Measurements from ENCODE around the gene SERBP1. TPM values are rescaled to one million over a fixed set of nuclear protein-coding genes. Genes with fewer than 3 reads are reported as not detected.

The SERBP1 gene
- 194 to 207 TPM (median 203 TPM) in 5 replicates for total RNA-seq (2022; extraction: Qiagen RNA extraction)

GRCh38 chr1:67430358-67431155 lies at the start of gene SERBP1:
Gene SERBP1 (minus strand): TSS chr1:67430402. CDS start chr1:67430300, 102 bp downstream.

Other genes with a start within 250 kb of the SERBP1 start
- gene IL12RB2, start 122.5 kb downstream of the SERBP1 start, total RNA-seq (2022; extraction: Qiagen RNA extraction): 0.05 to 0.18 TPM (median 0.10 TPM) in 5 replicates

Measured in A549 treated with Mapracorat at 1 μM for 4 hours (cell line).